Stimulated activated CD8-positive, alpha-beta memory T cell treated with anti-CD3 and anti-CD28 coated beads, Interleukin-4, amount 100 ng/mL, for 24 hours (primary cell): ENCODE measurements around the gene DOCK9.

ENCODE experiments used
- DNase-seq: peaks from one replicate; pipeline ENCODE4 v3.0.0-alpha.2; 2020; ENCODE audit warnings: low read depth

DOCK9 gene

GRCh38 chr13:98796191-98796590 is 181.7 kb downstream of the DOCK9 start:
- DNase-seq: no peak

- no peak for DNase-seq
These were observed 182.6 kb downstream of the DOCK9 start for GRCh38 chr13:98795220-98795619.

- DNase-seq: no peak
These were observed 183.4 kb downstream of the DOCK9 start for GRCh38 chr13:98794498-98794897.

GRCh38 chr13:98792785-98793495 is 184.9 kb downstream of the DOCK9 start:
- DNase-seq: no peak

- DNase-seq: no peak
These were observed 185.5 kb downstream of the DOCK9 start for GRCh38 chr13:98792321-98792720.

GRCh38 chr13:98791611-98792010 is 186.3 kb downstream of the DOCK9 start:
- no peak for DNase-seq

- DNase-seq: no peak
These were observed 189.9 kb downstream of the DOCK9 start for GRCh38 chr13:98787996-98788395.

- no peak for DNase-seq
These were observed 190.7 kb downstream of the DOCK9 start for GRCh38 chr13:98787173-98787572.

GRCh38 chr13:98786023-98786422 is 191.8 kb downstream of the DOCK9 start:
- DNase-seq: no peak

- DNase-seq: no peak
These were observed 192.5 kb downstream of the DOCK9 start for GRCh38 chr13:98785405-98785804.

- no peak for DNase-seq
These were observed 193.2 kb downstream of the DOCK9 start for GRCh38 chr13:98784666-98785065.

- no peak for DNase-seq
These were observed 193.9 kb downstream of the DOCK9 start for GRCh38 chr13:98783856-98784478.

- no peak for DNase-seq
These were observed 195.2 kb downstream of the DOCK9 start for GRCh38 chr13:98782654-98783053.

- no peak for DNase-seq
These were observed 196.0 kb downstream of the DOCK9 start for GRCh38 chr13:98781905-98782304.

- no peak for DNase-seq
These were observed 196.4 kb downstream of the DOCK9 start for GRCh38 chr13:98781470-98781869.

- no peak for DNase-seq
These were observed 196.8 kb downstream of the DOCK9 start for GRCh38 chr13:98781045-98781444.

GRCh38 chr13:98780451-98780850 is 197.4 kb downstream of the DOCK9 start:
- no peak for DNase-seq

GRCh38 chr13:98779695-98780094 is 198.2 kb downstream of the DOCK9 start:
- DNase-seq: no peak

- DNase-seq: no peak
These were observed 199.1 kb downstream of the DOCK9 start for GRCh38 chr13:98778749-98779148.

GRCh38 chr13:98776644-98777043 is 201.2 kb downstream of the DOCK9 start:
- no peak for DNase-seq

- no peak for DNase-seq
These were observed 201.8 kb downstream of the DOCK9 start for GRCh38 chr13:98775844-98776598.

- no peak for DNase-seq
These were observed 202.5 kb downstream of the DOCK9 start for GRCh38 chr13:98775386-98775785.

- no peak for DNase-seq
These were observed 203.1 kb downstream of the DOCK9 start for GRCh38 chr13:98774776-98775175.
